Activated naive CD8-positive, alpha-beta T cell treated with anti-CD3 and anti-CD28 coated beads for 36 hours (primary cell): ENCODE measurements around the gene PILRB. TPM values are rescaled to one million over a fixed set of nuclear protein-coding genes. Genes with fewer than 3 reads are reported as not detected.

Source experiments
- DNase-seq: peaks from one replicate; pipeline ENCODE4 v3.0.0; 2021
- H3K27ac Mint-ChIP-seq: one replicate; pipeline ENCODE4 v1.8.0; 2022; ENCODE audit warnings: mild to moderate bottlenecking, moderate library complexity, mixed read lengths
- H3K27me3 Mint-ChIP-seq: one replicate; pipeline ENCODE4 v1.8.0; 2022; ENCODE audit warnings: mild to moderate bottlenecking, mixed read lengths
- H3K36me3 Mint-ChIP-seq: one replicate; pipeline ENCODE4 v1.8.0; 2021; ENCODE audit warnings: mild to moderate bottlenecking, mixed read lengths
- H3K4me1 Mint-ChIP-seq: one replicate; pipeline ENCODE4 v1.8.0; 2021; ENCODE audit warnings: mixed read lengths
- H3K4me3 Mint-ChIP-seq: one replicate; pipeline ENCODE4 v1.8.0; 2022; ENCODE audit warnings: mild to moderate bottlenecking, moderate library complexity, mixed read lengths
- H3K9me3 Mint-ChIP-seq: one replicate; pipeline ENCODE4 v1.8.0; 2022; ENCODE audit warnings: mixed read lengths
- total RNA-seq, 2 experiments: library from RNA; stranded (reverse); gene quantifications; one replicate each; pipeline ENCODE4 v1.2.3, GENCODE V29; 2021

The PILRB gene
- total RNA-seq, 2 experiments from 2014 or later: 24.5 to 28.3 TPM

DNA sequence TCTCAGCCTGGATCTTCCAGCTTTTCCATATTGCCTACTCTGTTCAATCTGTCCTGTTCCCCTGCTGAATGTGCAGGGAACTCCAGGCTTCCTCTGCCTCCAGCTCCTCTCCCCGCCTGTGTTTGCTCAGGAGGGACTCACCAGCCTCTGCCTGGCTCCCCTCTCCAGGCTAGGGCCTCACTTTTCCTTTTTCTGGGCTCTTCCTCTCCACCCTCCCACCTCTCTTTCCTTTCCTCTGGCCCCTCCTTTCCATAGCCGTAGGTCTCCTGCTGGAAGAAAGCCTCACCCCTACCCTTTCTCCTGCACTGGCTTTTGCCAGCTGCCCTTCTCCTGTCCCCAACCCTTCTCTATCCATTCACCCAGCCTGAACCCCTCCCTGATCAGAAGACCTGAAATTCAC lies 40.3 kb downstream of the PILRB start:
- no peaks in the 10 kb centered on the region for H3K9me3 Mint-ChIP-seq
- no peak overlapping the region for H3K4me3 Mint-ChIP-seq
- H3K4me1 Mint-ChIP-seq: peaks cover 24% of the 10 kb centered on the region
- no peak overlapping the region for H3K27ac Mint-ChIP-seq
- no peak for DNase-seq
- H3K27me3 Mint-ChIP-seq: peaks cover 9% of the 10 kb centered on the region
- H3K36me3 Mint-ChIP-seq: no peaks in the 10 kb centered on the region

DNA sequence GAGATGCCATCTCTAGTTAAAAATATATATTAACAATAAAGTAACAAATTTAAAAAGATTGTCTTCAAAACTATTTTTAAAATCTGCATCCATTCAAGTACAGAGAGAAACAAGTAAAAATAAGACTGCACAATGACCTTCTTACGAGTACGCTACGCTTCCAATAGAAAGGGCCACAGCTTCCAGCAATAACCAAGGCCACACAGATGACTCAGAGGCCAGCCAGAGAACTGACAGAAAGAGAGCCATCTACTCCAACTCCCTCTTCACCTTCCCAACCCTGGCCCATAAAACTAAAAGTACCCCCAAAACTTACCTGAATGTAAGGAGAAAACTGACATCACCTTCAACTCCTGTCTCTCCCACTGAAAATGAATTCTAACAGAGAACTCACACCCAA lies 42.1 kb downstream of the PILRB start:
- H3K9me3 Mint-ChIP-seq: no peaks in the 10 kb centered on the region
- H3K27ac Mint-ChIP-seq: no peak overlapping the region
- peaks cover 9% of the 10 kb centered on the region for H3K27me3 Mint-ChIP-seq
- peaks cover 2% of the 10 kb centered on the region for H3K36me3 Mint-ChIP-seq
- peaks cover 24% of the 10 kb centered on the region for H3K4me1 Mint-ChIP-seq
- no peak overlapping the region for H3K4me3 Mint-ChIP-seq
- no peak for DNase-seq

DNA sequence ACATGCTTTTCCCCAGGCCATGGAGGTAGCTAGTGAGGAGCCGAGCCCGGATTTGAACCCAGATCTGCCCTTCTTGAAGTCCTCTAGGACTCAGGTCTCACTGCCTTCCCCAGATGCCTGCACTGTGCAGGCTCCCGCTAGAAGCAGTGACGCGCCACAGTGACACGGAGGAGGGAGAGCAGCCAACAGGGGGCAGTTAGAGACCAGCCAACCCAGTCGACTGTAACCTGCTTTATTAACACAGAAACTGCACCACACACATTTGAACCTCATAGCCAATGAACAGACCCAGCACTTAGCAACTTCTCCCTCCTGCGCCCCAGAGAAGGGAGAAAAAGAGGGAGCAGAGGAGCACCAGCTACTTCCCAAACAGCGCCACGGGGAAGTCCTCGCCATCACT lies 42.7 kb downstream of the PILRB start:
- DNase-seq: peak; percentile 18
- no peaks in the 10 kb centered on the region for H3K9me3 Mint-ChIP-seq
- peaks cover 9% of the 10 kb centered on the region for H3K27me3 Mint-ChIP-seq
- H3K4me3 Mint-ChIP-seq: no peak overlapping the region
- H3K4me1 Mint-ChIP-seq: peaks cover 21% of the 10 kb centered on the region
- peaks cover 2% of the 10 kb centered on the region for H3K36me3 Mint-ChIP-seq
- H3K27ac Mint-ChIP-seq: no peak overlapping the region

DNA sequence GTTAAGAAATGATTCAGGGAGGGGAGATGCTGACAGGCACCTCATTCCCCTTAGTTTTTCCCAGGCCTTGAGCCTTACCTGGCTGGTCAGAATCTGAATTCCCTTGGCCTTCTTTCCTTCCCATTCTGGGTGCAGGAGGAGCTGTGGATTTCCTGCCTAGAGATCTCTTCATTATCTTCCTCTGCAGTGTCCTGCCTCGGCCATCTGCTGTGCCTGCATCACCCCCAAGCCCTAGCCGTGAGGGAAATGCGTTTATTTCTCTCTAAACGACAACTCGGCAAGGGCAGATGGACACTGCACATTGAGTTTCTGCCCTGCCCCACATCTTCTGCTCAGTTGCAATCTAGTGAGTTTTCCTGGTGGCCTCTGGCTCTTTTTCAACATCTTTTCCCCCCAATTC lies 43.9 kb downstream of the PILRB start:
- Mint-ChIP-seq H3K27me3 (peaks cover 9% of the 10 kb centered on the region), H3K36me3 (peaks cover 2% of the 10 kb centered on the region), H3K9me3 (no peaks in the 10 kb centered on the region), H3K4me1 (peaks cover 13% of the 10 kb centered on the region), H3K4me3 (no peak overlapping the region), H3K27ac (no peak overlapping the region)
- DNase-seq: no peak

DNA sequence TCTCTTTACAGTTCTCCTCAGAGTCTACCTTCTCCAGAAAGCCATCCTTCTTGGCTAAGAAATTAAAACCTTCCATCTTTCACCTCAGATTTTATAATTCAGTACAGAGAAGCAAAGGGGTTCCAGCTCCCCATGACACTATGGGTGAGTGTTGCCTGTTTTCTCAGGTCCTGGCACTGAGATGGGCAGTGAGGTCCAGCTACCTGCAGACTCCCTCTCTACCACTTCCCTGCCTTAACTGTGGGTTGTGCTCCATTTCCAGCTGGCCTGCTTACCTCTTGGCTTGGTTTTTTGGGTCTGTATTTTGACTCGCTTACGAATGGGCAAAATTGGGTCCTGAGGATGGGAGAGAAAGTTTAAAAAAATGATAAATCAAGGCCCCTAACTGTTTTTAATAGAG lies 44.3 kb downstream of the PILRB start:
- Mint-ChIP-seq H3K27me3 (peaks cover 9% of the 10 kb centered on the region), H3K4me3 (no peak overlapping the region), H3K4me1 (peaks cover 11% of the 10 kb centered on the region), H3K27ac (no peak overlapping the region), H3K9me3 (no peaks in the 10 kb centered on the region), H3K36me3 (peaks cover 2% of the 10 kb centered on the region)
- no peak for DNase-seq

DNA sequence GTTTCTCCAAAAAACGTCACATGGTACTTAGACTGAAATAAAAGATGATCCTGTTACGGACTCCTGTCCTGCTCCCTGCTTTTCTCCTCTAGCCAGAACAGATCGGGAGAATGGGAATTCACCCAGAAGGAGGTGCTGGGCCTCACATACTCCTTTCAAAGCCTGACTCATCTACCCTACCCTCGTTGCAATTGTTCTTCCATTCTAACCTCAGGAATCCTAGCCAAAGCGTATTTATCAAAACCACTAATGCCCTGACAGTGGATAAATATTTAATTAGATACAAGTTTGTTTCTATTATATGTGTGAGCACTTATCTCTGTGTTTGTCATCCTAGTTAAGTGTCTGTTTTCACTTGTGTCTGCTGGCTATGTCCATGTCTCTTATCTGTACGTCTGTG lies 48.9 kb downstream of the PILRB start:
- Mint-ChIP-seq H3K27me3 (no peaks in the 10 kb centered on the region), H3K27ac (no peak overlapping the region), H3K4me3 (no peak overlapping the region), H3K4me1 (peaks cover 2% of the 10 kb centered on the region), H3K9me3 (no peaks in the 10 kb centered on the region), H3K36me3 (peaks cover 2% of the 10 kb centered on the region)
- DNase-seq: no peak

DNA sequence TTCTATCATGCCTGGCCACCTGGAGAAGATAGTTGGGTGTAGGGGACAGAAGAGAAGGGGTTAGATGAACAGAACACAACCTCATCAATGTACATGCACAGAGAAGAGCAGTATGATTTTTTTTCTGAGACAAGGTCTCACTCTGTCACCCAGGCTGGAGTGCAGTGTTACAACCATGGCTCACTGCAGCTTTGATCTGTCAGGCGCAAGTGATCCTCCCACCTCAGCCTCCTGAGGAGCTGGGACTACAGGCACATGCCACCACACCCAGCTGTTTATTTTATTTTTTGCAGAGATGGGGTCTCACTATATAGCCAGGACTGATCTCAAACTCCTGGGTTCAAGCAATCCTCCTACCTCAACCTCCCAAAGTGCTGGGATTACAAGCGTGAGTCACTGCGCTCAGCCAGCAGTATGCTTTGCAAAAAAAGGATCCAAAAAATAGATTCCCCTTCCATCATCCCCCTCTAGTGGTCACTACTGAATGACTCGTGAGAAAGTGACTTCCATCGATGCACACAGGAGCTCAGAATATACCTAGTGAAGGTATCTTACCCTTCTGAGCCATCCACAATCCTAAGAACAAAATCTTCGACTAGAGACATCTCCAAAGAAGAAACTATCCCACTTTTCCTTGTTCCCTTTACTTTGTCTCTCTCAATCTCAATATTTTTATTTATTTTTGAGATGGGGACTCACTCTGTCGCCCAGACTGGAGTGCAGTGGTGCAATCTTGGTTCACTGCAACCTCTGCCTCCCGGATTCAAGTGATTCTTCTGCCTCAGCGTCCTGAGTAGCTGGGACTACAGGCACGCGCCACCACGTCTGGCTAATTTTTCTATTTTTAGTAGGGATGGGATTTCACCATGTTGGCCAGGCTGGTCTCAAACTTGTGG lies 49.6 kb downstream of the PILRB start:
- no peaks in the 10 kb centered on the region for H3K9me3 Mint-ChIP-seq
- no peak overlapping the region for H3K4me3 Mint-ChIP-seq
- H3K27ac Mint-ChIP-seq: no peak overlapping the region
- H3K36me3 Mint-ChIP-seq: peaks cover 2% of the 10 kb centered on the region
- peaks cover 2% of the 10 kb centered on the region for H3K4me1 Mint-ChIP-seq
- H3K27me3 Mint-ChIP-seq: no peaks in the 10 kb centered on the region
- DNase-seq: peak; percentile 22

DNA sequence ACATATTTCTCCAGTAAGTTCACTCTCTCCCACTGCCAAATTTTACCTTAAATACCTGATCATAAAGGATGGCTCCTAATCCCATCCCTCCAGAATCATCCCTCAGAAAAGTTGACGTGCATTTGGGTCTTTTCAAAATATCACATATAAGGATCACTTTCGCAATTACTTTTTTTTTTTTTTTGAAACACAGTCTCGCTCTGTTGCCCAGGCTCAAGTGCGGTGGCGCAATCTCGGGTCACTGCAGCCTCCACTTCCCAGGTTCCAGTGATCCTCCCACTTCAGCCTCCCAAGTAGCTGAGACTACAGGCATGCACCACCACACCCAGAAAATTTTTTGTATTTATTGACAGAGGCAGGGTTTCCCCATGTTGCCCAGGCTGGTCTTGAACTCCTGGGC lies 53.2 kb downstream of the PILRB start:
- Mint-ChIP-seq H3K27me3 (no peaks in the 10 kb centered on the region), H3K4me3 (no peak overlapping the region), H3K36me3 (peaks cover 1% of the 10 kb centered on the region), H3K4me1 (peaks cover 6% of the 10 kb centered on the region), H3K9me3 (no peaks in the 10 kb centered on the region), H3K27ac (no peak overlapping the region)
- no peak for DNase-seq

DNA sequence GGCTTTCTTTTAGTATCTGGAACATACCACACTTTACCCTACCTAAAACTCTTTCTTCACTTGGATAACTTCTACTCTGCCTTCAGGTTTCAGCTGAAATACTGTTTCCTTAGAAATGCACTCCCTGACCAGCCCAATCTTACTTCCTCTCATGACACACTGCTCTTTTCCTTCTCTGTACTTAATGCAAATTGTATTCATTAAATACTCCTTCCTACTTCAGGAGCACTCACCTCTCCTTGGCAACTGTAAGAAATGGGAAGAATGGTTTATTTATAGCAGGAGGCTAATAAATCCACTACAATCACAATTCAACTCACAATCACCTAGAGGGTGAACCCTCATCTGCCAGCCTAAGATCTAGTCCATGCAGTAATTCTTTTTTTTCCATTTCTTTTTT lies 55.4 kb downstream of the PILRB start:
- Mint-ChIP-seq H3K36me3 (peaks cover 1% of the 10 kb centered on the region), H3K27me3 (no peaks in the 10 kb centered on the region)

DNA sequence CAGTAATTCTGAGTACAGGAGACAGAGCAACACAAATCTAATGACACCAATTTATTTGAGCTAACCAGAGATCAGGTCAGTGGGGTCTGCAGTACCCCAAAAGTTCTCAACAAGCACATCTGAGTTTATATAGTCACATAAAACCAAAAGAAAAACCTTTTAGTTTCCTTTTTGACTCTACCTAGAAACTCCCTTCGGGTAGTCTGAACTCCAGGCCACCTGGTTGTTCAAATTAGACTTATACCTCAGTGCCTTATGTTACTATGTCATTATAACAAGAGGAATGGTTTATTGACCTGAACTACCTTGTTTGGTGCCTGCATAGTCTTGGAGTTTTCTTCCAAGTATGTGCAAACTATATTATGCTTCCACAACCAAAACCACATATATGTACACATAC lies 56.0 kb downstream of the PILRB start:
- Mint-ChIP-seq H3K4me3 (no peak overlapping the region), H3K9me3 (no peaks in the 10 kb centered on the region)

More for the DNA sequence above, 55.4 kb downstream of the PILRB start:
- no peak for DNase-seq
- Mint-ChIP-seq H3K9me3 (no peaks in the 10 kb centered on the region), H3K4me1 (peaks cover 4% of the 10 kb centered on the region), H3K4me3 (no peak overlapping the region), H3K27ac (no peak overlapping the region)

DNA sequence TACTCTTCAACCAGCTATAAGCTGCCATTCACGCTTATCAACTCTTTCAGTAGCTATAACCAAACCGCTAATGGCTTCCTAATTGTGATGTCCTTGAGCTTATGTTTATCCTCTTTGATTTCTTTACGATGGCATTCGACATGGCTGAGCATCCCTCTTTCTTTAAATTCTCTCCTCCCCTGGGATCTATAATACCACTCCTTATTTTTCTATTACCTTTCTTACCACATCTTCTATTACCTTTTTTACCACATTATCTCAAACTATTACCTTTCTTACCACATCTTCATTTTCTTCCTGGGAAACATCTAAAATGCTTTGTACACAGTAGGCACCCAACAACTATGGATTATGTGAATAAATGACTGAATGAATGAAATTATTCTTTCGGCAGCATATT lies 57.5 kb downstream of the PILRB start:
- DNase-seq: no peak
- peaks cover 12% of the 10 kb centered on the region for H3K4me1 Mint-ChIP-seq
- H3K4me3 Mint-ChIP-seq: no peak overlapping the region
- H3K27me3 Mint-ChIP-seq: no peaks in the 10 kb centered on the region
- no peaks in the 10 kb centered on the region for H3K9me3 Mint-ChIP-seq
- H3K27ac Mint-ChIP-seq: no peak overlapping the region
- H3K36me3 Mint-ChIP-seq: peaks cover 1% of the 10 kb centered on the region

More for the DNA sequence above, 56.0 kb downstream of the PILRB start:
- Mint-ChIP-seq H3K27me3 (no peaks in the 10 kb centered on the region), H3K27ac (no peak overlapping the region), H3K4me1 (peaks cover 4% of the 10 kb centered on the region), H3K36me3 (peaks cover 1% of the 10 kb centered on the region)
- DNase-seq: no peak

Other genes with a start within 250 kb of the PILRB start
- 10 to 100 TPM; 59.7 to 61.1 TPM for gene TAF6, start 238.8 kb upstream of the PILRB start, total RNA-seq
- 10 to 100 TPM; 10.1 to 10.2 TPM for gene CNPY4, start 238.5 kb upstream of the PILRB start, total RNA-seq
- 1 to 10 TPM; 3.2 to 3.3 TPM for gene MBLAC1, start 231.2 kb upstream of the PILRB start, total RNA-seq
- gene LAMTOR4, start 209.2 kb upstream of the PILRB start, total RNA-seq: 100 to 1,000 TPM; 101 to 104 TPM
- gene TRAPPC14, start 199.4 kb upstream of the PILRB start, total RNA-seq: 10 to 100 TPM; 17.0 to 20.0 TPM
- gene GAL3ST4, start 189.5 kb upstream of the PILRB start, total RNA-seq: 1 to 10 TPM; 2.9 to 3.6 TPM
- 1 to 10 TPM; 3.6 to 3.9 TPM for gene GPC2, start 180.7 kb upstream of the PILRB start, total RNA-seq
- 10 to 100 TPM; 21.1 to 21.4 TPM for gene STAG3, start 180.2 kb upstream of the PILRB start, total RNA-seq
- gene PVRIG, start 138.2 kb upstream of the PILRB start, total RNA-seq: 10 to 100 TPM; 33.4 to 34.5 TPM
- gene SPDYE3, start 50.4 kb upstream of the PILRB start, total RNA-seq: not detected
- gene PILRA, start 15.4 kb downstream of the PILRB start, total RNA-seq: under 1 TPM; 0.68 TPM
- gene ZCWPW1, start 70.6 kb downstream of the PILRB start, total RNA-seq: 1 to 10 TPM; 2.9 to 3.0 TPM
- gene MEPCE, start 71.7 kb downstream of the PILRB start, total RNA-seq: 10 to 100 TPM; 60.1 to 65.4 TPM
- gene PPP1R35, start 78.4 kb downstream of the PILRB start, total RNA-seq: 10 to 100 TPM; 45.7 to 46.4 TPM
- gene SPACDR, start 106.1 kb downstream of the PILRB start, total RNA-seq: 1 to 10 TPM; 1.0 to 1.5 TPM
- gene TSC22D4, start 121.1 kb downstream of the PILRB start, total RNA-seq: 10 to 100 TPM; 81.4 to 83.7 TPM
- gene NYAP1, start 125.8 kb downstream of the PILRB start, total RNA-seq: under 1 TPM; 0.29 to 0.34 TPM
- 10 to 100 TPM; 52.4 to 55.4 TPM for gene AGFG2, start 181.1 kb downstream of the PILRB start, total RNA-seq
- 1 to 10 TPM; 4.4 to 6.0 TPM for gene SAP25, start 215.8 kb downstream of the PILRB start, total RNA-seq
- gene LRCH4, start 228.0 kb downstream of the PILRB start, total RNA-seq: 10 to 100 TPM; 65.6 to 68.1 TPM
- gene FBXO24, start 228.2 kb downstream of the PILRB start, total RNA-seq: under 1 TPM; 0.54 to 0.80 TPM
- gene PCOLCE, start 244.2 kb downstream of the PILRB start, total RNA-seq: 1 to 10 TPM; 4.0 TPM